HepG2 (cell line): ENCODE data around the gene RNASE4. TPM values are rescaled to one million over a fixed set of nuclear protein-coding genes. Genes with fewer than 3 reads are reported as not detected.

Experiments
- CCAR2 ChIP-seq: fragments of 200-400 bp; formaldehyde crosslinking; optimal IDR thresholded peaks from 2 replicates; pipeline ENCODE3; 2018; ENCODE audit warnings: low read depth, mild to moderate bottlenecking, low read length, moderate library complexity
- ETV5 ChIP-seq: IDR thresholded peaks from 2 replicates; pipeline ENCODE4 v1.6.1; 2018; ENCODE audit warnings: missing biosample characterization, missing genetic modification reagents, inconsistent platforms, borderline replicate concordance
- HNRNPL ChIP-seq: fragments of 200-400 bp; formaldehyde crosslinking; IDR thresholded peaks from 2 replicates; pipeline ENCODE4 v1.6.1; 2017; ENCODE audit warnings: mild to moderate bottlenecking, low read depth, low read length
- NAIF1 ChIP-seq: sonication (generic); formaldehyde crosslinking; IDR thresholded peaks from 2 replicates; pipeline ENCODE4 v1.5.0; 2020; ENCODE audit warnings: mild to moderate bottlenecking, missing genetic modification reagents, borderline replicate concordance
- NFIB ChIP-seq: sonication (generic); formaldehyde crosslinking; IDR thresholded peaks from 2 replicates; pipeline ENCODE4 v1.9.0; 2021; ENCODE audit warnings: missing genetic modification reagents, mild to moderate bottlenecking, borderline replicate concordance
- NFYC ChIP-seq: IDR thresholded peaks from 2 replicates; pipeline ENCODE4 v1.6.1; 2016; ENCODE audit warnings: missing genetic modification reagents, missing compliant biosample characterization
- PHF20 ChIP-seq: sonication (generic); formaldehyde crosslinking; IDR thresholded peaks from 2 replicates; pipeline ENCODE4 v1.5.0; 2020; ENCODE audit warnings: mild to moderate bottlenecking, missing genetic modification reagents
- RFX3 ChIP-seq: IDR thresholded peaks from 2 replicates; pipeline ENCODE4 v1.6.1; 2016; ENCODE audit warnings: missing biosample characterization, missing genetic modification reagents
- ZNF205 ChIP-seq: IDR thresholded peaks from 2 replicates; pipeline ENCODE4 v1.6.1; 2018; ENCODE audit warnings: missing biosample characterization, missing genetic modification reagents
- ZNF552 ChIP-seq: sonication (generic); formaldehyde crosslinking; IDR thresholded peaks from 2 replicates; pipeline ENCODE4 v1.9.0; 2022; ENCODE audit warnings: missing genetic modification reagents, mild to moderate bottlenecking, borderline replicate concordance
- ZNF652 ChIP-seq: IDR thresholded peaks from 2 replicates; pipeline ENCODE4 v1.6.1; 2016; ENCODE audit warnings: low read depth, borderline replicate concordance
- ZNF7 ChIP-seq: IDR thresholded peaks from 2 replicates; pipeline ENCODE4 v1.6.1; 2016; ENCODE audit warnings: missing biosample characterization, missing genetic modification reagents
- polyA plus RNA-seq, 8 experiments: library from polyadenylated mRNA; depleted of rRNA in 3 of 8; stranded (reverse) in 7 of 8; unstranded in 1 of 8; fragments of >200 nt; fragmentation: Illumina TruSeq in 4 of 8; extraction: Trizol in 4 of 8; gene quantifications; 2 replicates each; pipeline versions ENCODE4 v1.2.1 to v1.2.3, GENCODE V29; 2011 to 2016; ENCODE audit warnings: low read depth in 4 of 8, missing spikeins in 1 of 8, mixed read lengths in 1 of 8; ENCODE audit not compliant: insufficient read depth in 1 of 8
- total RNA-seq, 5 experiments: library from RNA; depleted of rRNA; stranded (reverse); fragments of >200 nt; fragmentation: Illumina TruSeq; extraction: Trizol; gene quantifications; 2 replicates each; pipeline ENCODE4 v1.2.3, GENCODE V29; 2016; ENCODE audit warnings: low read depth in 1 of 5
- TF ChIP-seq, protein P1 (sequence below): sonication (generic); formaldehyde crosslinking; IDR thresholded peaks from 2 replicates; pipeline ENCODE4 v1.4.0; 2020; ENCODE audit warnings: missing genetic modification reagents, borderline replicate concordance
- TF ChIP-seq, protein P2 (sequence below): sonication (generic); formaldehyde crosslinking; IDR thresholded peaks from 2 replicates; pipeline ENCODE4 v1.8.0; 2022; ENCODE audit warnings: mild to moderate bottlenecking, missing genetic modification reagents
- TF ChIP-seq, protein P3 (sequence below): sonication (generic); formaldehyde crosslinking; IDR thresholded peaks from 2 replicates; pipeline ENCODE4 v1.4.0; 2020; ENCODE audit warnings: missing genetic modification reagents
- TF ChIP-seq, protein P4 (sequence below): sonication (generic); formaldehyde crosslinking; IDR thresholded peaks from 2 replicates; pipeline ENCODE4 v1.4.0; 2020; ENCODE audit warnings: mild to moderate bottlenecking, missing genetic modification reagents
- TF ChIP-seq, protein P5 (sequence below): sonication (generic); formaldehyde crosslinking; IDR thresholded peaks from 2 replicates; pipeline ENCODE4 v1.5.0; 2020; ENCODE audit warnings: missing genetic modification reagents, mild to moderate bottlenecking, borderline replicate concordance
- TF ChIP-seq, protein P6 (sequence below): IDR thresholded peaks from 2 replicates; pipeline ENCODE4 v1.6.1; 2016; ENCODE audit warnings: missing compliant biosample characterization, missing genetic modification reagents, borderline replicate concordance

The RNASE4 gene
- total and polyA plus RNA-seq, 2 of the 13 experiments (the other 11 are each of a cell fraction or from before 2014, with no cell fraction given), result 109 to 983 TPM

DNA sequence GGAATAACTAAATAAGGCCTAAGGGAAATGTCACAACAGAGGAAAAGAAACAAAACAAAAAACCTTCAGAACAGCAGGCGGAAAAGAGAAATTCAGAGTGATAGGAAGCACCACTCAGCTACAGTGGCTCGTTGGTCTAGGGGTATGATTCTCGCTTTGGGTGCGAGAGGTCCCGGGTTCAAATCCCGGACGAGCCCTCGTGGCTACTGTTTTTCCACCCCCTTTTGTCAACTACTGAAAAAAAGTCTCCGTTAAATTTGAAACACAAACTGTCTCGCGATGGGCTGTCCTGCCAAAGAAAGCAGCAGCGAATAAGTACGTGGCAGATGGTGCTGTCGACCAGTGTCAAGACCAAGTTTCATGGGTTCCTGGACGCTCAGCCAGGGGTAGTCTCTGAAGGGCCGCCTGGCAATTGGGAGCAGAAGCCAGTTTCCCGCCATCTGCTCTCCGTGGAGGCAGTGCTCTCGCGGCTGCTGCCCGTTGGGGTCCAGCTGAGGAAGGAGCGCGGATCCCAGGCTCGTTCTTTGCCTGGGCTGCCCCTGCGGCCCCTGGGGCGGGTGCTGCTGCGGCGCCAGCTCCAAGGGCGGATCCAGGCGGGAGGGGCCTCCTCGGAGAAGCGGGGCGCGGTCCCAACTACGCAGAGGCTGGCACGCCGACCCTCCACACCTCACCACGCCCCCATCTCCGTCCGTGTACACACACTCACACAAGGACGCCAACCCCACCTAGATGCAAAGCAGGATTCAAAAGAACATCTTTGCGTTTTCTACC is at the start of gene RNASE4 (continued):
- TF ChIP-seq, protein P1, sequence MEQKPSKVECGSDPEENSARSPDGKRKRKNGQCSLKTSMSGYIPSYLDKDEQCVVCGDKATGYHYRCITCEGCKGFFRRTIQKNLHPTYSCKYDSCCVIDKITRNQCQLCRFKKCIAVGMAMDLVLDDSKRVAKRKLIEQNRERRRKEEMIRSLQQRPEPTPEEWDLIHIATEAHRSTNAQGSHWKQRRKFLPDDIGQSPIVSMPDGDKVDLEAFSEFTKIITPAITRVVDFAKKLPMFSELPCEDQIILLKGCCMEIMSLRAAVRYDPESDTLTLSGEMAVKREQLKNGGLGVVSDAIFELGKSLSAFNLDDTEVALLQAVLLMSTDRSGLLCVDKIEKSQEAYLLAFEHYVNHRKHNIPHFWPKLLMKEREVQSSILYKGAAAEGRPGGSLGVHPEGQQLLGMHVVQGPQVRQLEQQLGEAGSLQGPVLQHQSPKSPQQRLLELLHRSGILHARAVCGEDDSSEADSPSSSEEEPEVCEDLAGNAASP (CRISPR knock-in tag), result peak; percentile 59; the same call in 1 of the 2 replicates
- TF ChIP-seq ZNF205 (CRISPR knock-in tag) (no peak), ZNF7 (CRISPR knock-in tag) (no peak), HNRNPL (peak; percentile 58; the same call in 1 of the 2 replicates), NFIB (no peak), NAIF1 (CRISPR knock-in tag) (no peak), PHF20 (peak; percentile 67; the same call in 1 of the 2 replicates), RFX3 (CRISPR knock-in tag) (no peak; the same call in 1 of the 2 replicates), ZNF552 (no peak; the same call in 1 of the 2 replicates), ETV5 (CRISPR knock-in tag) (peak; percentile 44; the same call in 1 of the 2 replicates), CCAR2 (no peak), NFYC (peak; percentile 1; the same call in 1 of the 2 replicates), ZNF652 (CRISPR knock-in tag) (0 out of 2 replicates have a peak, but pooled peaks have one; percentile 18)
- TF ChIP-seq, protein P2, sequence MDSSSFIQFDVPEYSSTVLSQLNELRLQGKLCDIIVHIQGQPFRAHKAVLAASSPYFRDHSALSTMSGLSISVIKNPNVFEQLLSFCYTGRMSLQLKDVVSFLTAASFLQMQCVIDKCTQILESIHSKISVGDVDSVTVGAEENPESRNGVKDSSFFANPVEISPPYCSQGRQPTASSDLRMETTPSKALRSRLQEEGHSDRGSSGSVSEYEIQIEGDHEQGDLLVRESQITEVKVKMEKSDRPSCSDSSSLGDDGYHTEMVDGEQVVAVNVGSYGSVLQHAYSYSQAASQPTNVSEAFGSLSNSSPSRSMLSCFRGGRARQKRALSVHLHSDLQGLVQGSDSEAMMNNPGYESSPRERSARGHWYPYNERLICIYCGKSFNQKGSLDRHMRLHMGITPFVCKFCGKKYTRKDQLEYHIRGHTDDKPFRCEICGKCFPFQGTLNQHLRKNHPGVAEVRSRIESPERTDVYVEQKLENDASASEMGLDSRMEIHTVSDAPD (CRISPR knock-in tag), result peak; percentile 55
- TF ChIP-seq, protein P3, sequence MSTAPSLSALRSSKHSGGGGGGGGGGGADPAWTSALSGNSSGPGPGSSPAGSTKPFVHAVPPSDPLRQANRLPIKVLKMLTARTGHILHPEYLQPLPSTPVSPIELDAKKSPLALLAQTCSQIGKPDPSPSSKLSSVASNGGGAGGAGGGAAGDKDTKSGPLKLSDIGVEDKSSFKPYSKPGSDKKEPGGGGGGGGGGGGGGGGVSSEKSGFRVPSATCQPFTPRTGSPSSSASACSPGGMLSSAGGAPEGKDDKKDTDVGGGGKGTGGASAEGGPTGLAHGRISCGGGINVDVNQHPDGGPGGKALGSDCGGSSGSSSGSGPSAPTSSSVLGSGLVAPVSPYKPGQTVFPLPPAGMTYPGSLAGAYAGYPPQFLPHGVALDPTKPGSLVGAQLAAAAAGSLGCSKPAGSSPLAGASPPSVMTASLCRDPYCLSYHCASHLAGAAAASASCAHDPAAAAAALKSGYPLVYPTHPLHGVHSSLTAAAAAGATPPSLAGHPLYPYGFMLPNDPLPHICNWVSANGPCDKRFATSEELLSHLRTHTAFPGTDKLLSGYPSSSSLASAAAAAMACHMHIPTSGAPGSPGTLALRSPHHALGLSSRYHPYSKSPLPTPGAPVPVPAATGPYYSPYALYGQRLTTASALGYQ (CRISPR knock-in tag), result no peak; the same call in 1 of the 2 replicates
- TF ChIP-seq, protein P4, sequence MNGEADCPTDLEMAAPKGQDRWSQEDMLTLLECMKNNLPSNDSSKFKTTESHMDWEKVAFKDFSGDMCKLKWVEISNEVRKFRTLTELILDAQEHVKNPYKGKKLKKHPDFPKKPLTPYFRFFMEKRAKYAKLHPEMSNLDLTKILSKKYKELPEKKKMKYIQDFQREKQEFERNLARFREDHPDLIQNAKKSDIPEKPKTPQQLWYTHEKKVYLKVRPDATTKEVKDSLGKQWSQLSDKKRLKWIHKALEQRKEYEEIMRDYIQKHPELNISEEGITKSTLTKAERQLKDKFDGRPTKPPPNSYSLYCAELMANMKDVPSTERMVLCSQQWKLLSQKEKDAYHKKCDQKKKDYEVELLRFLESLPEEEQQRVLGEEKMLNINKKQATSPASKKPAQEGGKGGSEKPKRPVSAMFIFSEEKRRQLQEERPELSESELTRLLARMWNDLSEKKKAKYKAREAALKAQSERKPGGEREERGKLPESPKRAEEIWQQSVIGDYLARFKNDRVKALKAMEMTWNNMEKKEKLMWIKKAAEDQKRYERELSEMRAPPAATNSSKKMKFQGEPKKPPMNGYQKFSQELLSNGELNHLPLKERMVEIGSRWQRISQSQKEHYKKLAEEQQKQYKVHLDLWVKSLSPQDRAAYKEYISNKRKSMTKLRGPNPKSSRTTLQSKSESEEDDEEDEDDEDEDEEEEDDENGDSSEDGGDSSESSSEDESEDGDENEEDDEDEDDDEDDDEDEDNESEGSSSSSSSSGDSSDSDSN (CRISPR knock-in tag), result peak; percentile 94
- TF ChIP-seq, protein P5, sequence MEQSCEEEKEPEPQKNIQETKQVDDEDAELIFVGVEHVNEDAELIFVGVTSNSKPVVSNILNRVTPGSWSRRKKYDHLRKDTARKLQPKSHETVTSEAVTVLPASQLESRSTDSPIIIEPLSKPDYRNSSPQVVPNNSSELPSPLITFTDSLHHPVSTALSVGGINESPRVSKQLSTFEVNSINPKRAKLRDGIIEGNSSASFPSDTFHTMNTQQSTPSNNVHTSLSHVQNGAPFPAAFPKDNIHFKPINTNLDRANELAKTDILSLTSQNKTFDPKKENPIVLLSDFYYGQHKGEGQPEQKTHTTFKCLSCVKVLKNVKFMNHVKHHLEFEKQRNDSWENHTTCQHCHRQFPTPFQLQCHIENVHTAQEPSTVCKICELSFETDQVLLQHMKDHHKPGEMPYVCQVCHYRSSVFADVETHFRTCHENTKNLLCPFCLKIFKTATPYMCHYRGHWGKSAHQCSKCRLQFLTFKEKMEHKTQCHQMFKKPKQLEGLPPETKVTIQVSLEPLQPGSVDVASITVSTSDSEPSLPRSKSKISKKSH, result peak; percentile 59; the same call in 1 of the 2 replicates
- TF ChIP-seq, protein P6, sequence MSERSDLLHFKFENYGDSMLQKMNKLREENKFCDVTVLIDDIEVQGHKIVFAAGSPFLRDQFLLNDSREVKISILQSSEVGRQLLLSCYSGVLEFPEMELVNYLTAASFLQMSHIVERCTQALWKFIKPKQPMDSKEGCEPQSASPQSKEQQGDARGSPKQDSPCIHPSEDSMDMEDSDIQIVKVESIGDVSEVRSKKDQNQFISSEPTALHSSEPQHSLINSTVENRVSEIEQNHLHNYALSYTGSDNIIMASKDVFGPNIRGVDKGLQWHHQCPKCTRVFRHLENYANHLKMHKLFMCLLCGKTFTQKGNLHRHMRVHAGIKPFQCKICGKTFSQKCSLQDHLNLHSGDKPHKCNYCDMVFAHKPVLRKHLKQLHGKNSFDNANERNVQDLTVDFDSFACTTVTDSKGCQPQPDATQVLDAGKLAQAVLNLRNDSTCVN, result peak; percentile 84
